Testis (tissue), 2 donors: ENCODE results near the gene RXRA.

Experiments
- POLR2A ChIP-seq: fragments of 450-650 bp; IDR thresholded peaks from one replicate; pipeline ENCODE4 v1.6.1; 2017; ENCODE audit warnings: antibody characterized with exemption, mild to moderate bottlenecking, moderate library complexity
- TF ChIP-seq, protein P1 (sequence below), 3 experiments: fragments of 450-650 bp in 2 of 3; fragments of 200-600 bp in 1 of 3; sonication (generic) in 1 of 3; IDR thresholded peaks; one replicate each; pipeline ENCODE4 v1.5.1; 2016 to 2019; ENCODE audit warnings: antibody characterized with exemption in 3 of 3, mild to moderate bottlenecking in 2 of 3, moderate library complexity in 1 of 3

DNA sequence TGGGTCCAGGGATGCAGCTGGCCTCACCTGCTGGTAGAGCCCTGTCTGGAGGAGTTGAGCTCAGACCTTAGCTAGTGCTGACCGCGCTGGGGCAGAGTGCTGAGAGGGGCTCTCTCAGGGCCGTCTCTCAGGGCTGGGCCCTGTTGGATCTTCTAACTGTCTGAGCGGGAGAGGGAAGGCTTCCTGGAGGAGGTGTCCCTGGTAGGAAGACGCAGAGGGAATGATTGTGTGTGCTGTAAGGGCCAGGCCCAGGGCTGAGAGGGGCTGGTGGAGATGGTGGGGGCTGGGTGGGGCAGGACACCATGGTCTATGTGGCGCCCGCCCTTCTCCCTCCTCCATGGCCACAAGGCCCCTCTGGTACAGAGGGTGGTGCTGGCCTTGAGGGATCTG is 55.0 kb downstream of the RXRA start:
- TF ChIP-seq POLR2A, result no peak
- TF ChIP-seq, protein P1, sequence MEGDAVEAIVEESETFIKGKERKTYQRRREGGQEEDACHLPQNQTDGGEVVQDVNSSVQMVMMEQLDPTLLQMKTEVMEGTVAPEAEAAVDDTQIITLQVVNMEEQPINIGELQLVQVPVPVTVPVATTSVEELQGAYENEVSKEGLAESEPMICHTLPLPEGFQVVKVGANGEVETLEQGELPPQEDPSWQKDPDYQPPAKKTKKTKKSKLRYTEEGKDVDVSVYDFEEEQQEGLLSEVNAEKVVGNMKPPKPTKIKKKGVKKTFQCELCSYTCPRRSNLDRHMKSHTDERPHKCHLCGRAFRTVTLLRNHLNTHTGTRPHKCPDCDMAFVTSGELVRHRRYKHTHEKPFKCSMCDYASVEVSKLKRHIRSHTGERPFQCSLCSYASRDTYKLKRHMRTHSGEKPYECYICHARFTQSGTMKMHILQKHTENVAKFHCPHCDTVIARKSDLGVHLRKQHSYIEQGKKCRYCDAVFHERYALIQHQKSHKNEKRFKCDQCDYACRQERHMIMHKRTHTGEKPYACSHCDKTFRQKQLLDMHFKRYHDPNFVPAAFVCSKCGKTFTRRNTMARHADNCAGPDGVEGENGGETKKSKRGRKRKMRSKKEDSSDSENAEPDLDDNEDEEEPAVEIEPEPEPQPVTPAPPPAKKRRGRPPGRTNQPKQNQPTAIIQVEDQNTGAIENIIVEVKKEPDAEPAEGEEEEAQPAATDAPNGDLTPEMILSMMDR (IDR thresholded peaks at IDR 0.05), result no peak
